GM23338 (cell line): ENCODE results near the gene HLA-DQB2. TPM values are rescaled to one million over a fixed set of nuclear protein-coding genes. Genes with fewer than 3 reads are reported as not detected.

Source experiments
- ATAC-seq: fragments of 200-7000 bp; cut with Tn5 transposase; 3 replicates; pipeline ENCODE4 v1.9.1; 2020
- DNase-seq: peaks from one replicate; pipeline ENCODE4 v3.0.0-alpha.2; 2015; ENCODE audit warnings: low spot score
- H2AFZ ChIP-seq: fragments of 200-600 bp; sonication (generic); 2 replicates; pipeline ENCODE4 v1.8.0; 2016; ENCODE audit warnings: antibody characterized with exemption, mild to moderate bottlenecking, moderate library complexity
- H3F3A ChIP-seq: fragments of 200-600 bp; sonication (generic); replicated peaks from 2 replicates; pipeline ENCODE4 v1.8.0; 2017; ENCODE audit warnings: antibody characterized with exemption, mixed run types, low read depth
- H3K27ac ChIP-seq: fragments of 200-600 bp; sonication (generic); 2 replicates; pipeline ENCODE4 v1.6.1; 2016; ENCODE audit warnings: low read depth
- H3K27me3 ChIP-seq: fragments of 200-600 bp; sonication (generic); 2 replicates; pipeline ENCODE4 v1.8.0; 2016; ENCODE audit warnings: mild to moderate bottlenecking, mixed run types, moderate library complexity; ENCODE audit not compliant: insufficient read depth
- H3K36me3 ChIP-seq: fragments of 200-600 bp; sonication (generic); 2 replicates; pipeline ENCODE4 v1.8.0; 2016; ENCODE audit warnings: mild to moderate bottlenecking; ENCODE audit not compliant: insufficient read depth
- H3K4me1 ChIP-seq: fragments of 200-600 bp; sonication (generic); 2 replicates; pipeline ENCODE4 v1.8.0; 2016; ENCODE audit warnings: mild to moderate bottlenecking, moderate library complexity; ENCODE audit not compliant: insufficient read depth
- H3K4me2 ChIP-seq: fragments of 200-600 bp; sonication (generic); 2 replicates; pipeline ENCODE4 v1.7.1; 2017; ENCODE audit warnings: mixed run types
- H3K4me3 ChIP-seq: fragments of 200-600 bp; sonication (generic); 2 replicates; pipeline ENCODE4 v1.6.1; 2016; ENCODE audit warnings: mixed run types
- H3K79me2 ChIP-seq: fragments of 200-600 bp; sonication (generic); replicated peaks from 2 replicates; pipeline ENCODE4 v1.8.0; 2017; ENCODE audit warnings: mild to moderate bottlenecking; ENCODE audit not compliant: insufficient read depth
- H3K9me2 ChIP-seq: fragments of 200-600 bp; sonication (generic); 2 replicates; pipeline ENCODE4 v1.8.0; 2017; ENCODE audit not compliant: insufficient read depth
- H4K20me1 ChIP-seq: fragments of 200-600 bp; sonication (generic); replicated peaks from 2 replicates; pipeline ENCODE4 v1.8.0; 2017; ENCODE audit warnings: mild to moderate bottlenecking; ENCODE audit not compliant: insufficient read depth
- H3K27ac Mint-ChIP-seq: 2 replicates; pipeline ENCODE4 v1.8.0; 2020; ENCODE audit warnings: inconsistent platforms, mild to moderate bottlenecking, moderate library complexity, mixed read lengths
- H3K27me3 Mint-ChIP-seq: 3 replicates; pipeline ENCODE4 v1.8.0; 2022; ENCODE audit warnings: low read depth, mild to moderate bottlenecking, moderate library complexity, mixed read lengths, inconsistent platforms; ENCODE audit not compliant: insufficient read depth, poor library complexity
- H3K36me3 Mint-ChIP-seq: 3 replicates; pipeline ENCODE4 v1.8.0; 2021; ENCODE audit warnings: low read depth, mild to moderate bottlenecking, inconsistent platforms, moderate library complexity, mixed read lengths
- H3K4me1 Mint-ChIP-seq: 3 replicates; pipeline ENCODE4 v1.8.0; 2020; ENCODE audit warnings: mild to moderate bottlenecking, inconsistent platforms, mixed read lengths
- H3K4me3 Mint-ChIP-seq: 3 replicates; pipeline ENCODE4 v1.8.0; 2021; ENCODE audit warnings: moderate library complexity, mild to moderate bottlenecking, inconsistent platforms, mixed read lengths
- H3K9me3 Mint-ChIP-seq: 3 replicates; pipeline ENCODE4 v1.8.0; 2020; ENCODE audit warnings: moderate library complexity, mild to moderate bottlenecking, inconsistent platforms, mixed read lengths
- CREB1 ChIP-seq: fragments of 250-450 bp; sonication (Bioruptor Pico); IDR thresholded peaks from 2 replicates; pipeline ENCODE4 v1.5.0; 2020; ENCODE audit warnings: low read depth, mild to moderate bottlenecking, moderate library complexity
- JUNB ChIP-seq: IDR thresholded peaks from one replicate; pipeline ENCODE4 v1.6.1; 2016; ENCODE audit warnings: antibody characterized with exemption; ENCODE audit not compliant: unreplicated experiment
- NANOG ChIP-seq: IDR thresholded peaks from 2 replicates; pipeline ENCODE4 v1.6.1; 2016; ENCODE audit warnings: antibody characterized with exemption, borderline replicate concordance
- REST ChIP-seq: IDR thresholded peaks from one replicate; pipeline ENCODE4 v1.6.1; 2018; ENCODE audit warnings: antibody characterized with exemption; ENCODE audit not compliant: unreplicated experiment
- STAT1 ChIP-seq: IDR thresholded peaks from one replicate; pipeline ENCODE4 v1.6.1; 2016; ENCODE audit warnings: antibody characterized with exemption; ENCODE audit not compliant: unreplicated experiment
- ZNF114 ChIP-seq: fragments of 250-450 bp; sonication (Bioruptor Pico); IDR thresholded peaks from 2 replicates; pipeline ENCODE4 v1.5.0; 2020; ENCODE audit warnings: mild to moderate bottlenecking, moderate library complexity
- polyA plus RNA-seq: library from polyadenylated mRNA; unstranded; fragments of >200 nt; fragmentation: Nextera tagmentation; extraction: Ambion mirVana; gene quantifications from 2 replicates; pipeline ENCODE4 v1.2.1, GENCODE V29; 2016
- total RNA-seq: library from RNA; depleted of rRNA; stranded (reverse); fragments of >200 nt; shearing (Covaris generic); gene quantifications from 2 replicates; pipeline ENCODE4 v1.2.3, GENCODE V29; 2014
- TF ChIP-seq, protein P1 (sequence below): IDR thresholded peaks from 2 replicates; pipeline ENCODE4 v1.6.1; 2016; ENCODE audit warnings: antibody characterized with exemption
- TF ChIP-seq, protein P2 (sequence below): fragments of 250-450 bp; sonication (Bioruptor Pico); IDR thresholded peaks from 2 replicates; pipeline ENCODE4 v1.5.0; 2020; ENCODE audit warnings: mild to moderate bottlenecking, moderate library complexity

The HLA-DQB2 gene
- total and polyA plus RNA-seq, 2 experiments from 2014 or later: not detected

DNA sequence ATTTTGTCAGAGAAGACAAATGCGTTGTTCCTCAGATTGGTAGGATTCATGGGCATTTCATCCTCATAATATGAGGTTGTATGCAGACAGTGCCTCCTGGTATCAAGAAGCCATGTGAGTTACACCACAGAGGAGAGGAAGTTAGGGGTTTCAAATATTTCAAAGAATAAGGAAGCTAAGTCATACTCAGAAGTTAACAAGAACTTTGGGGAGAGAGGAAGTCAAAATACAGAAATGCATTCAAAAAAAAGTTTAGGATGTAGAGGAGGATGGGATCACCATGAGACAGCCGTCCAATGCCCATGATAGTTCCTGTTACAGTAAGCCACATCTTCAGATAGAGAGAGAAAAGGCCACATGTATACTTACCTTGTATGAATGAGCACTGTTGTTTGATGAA lies 31.2 kb upstream of the HLA-DQB2 start:
- no peak overlapping the region for H2AFZ ChIP-seq
- H3K79me2 ChIP-seq: no peaks in the 10 kb centered on the region
- Mint-ChIP-seq H3K4me3 (no peak overlapping the region), H3K9me3 (peaks cover 12% of the 10 kb centered on the region), H3K36me3 (peaks cover 3% of the 10 kb centered on the region), H3K27me3 (peaks cover 7% of the 10 kb centered on the region), H3K27ac (no peak overlapping the region), H3K4me1 (peaks cover 14% of the 10 kb centered on the region; the same call in 2 of the 3 replicates)
- H3K27me3 ChIP-seq: no peaks in the 10 kb centered on the region
- no peak overlapping the region for H3K4me2 ChIP-seq
- TF ChIP-seq CREB1 (CRISPR knock-in tag) (no peak), REST (no peak), JUNB (no peak), NANOG (no peak)
- TF ChIP-seq, protein P1, sequence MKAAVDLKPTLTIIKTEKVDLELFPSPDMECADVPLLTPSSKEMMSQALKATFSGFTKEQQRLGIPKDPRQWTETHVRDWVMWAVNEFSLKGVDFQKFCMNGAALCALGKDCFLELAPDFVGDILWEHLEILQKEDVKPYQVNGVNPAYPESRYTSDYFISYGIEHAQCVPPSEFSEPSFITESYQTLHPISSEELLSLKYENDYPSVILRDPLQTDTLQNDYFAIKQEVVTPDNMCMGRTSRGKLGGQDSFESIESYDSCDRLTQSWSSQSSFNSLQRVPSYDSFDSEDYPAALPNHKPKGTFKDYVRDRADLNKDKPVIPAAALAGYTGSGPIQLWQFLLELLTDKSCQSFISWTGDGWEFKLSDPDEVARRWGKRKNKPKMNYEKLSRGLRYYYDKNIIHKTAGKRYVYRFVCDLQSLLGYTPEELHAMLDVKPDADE: no peak
- H3K36me3 ChIP-seq: no peaks in the 10 kb centered on the region
- no peak overlapping the region for H3K4me3 ChIP-seq
- no peaks in the 10 kb centered on the region for H4K20me1 ChIP-seq
- ATAC-seq: no peak
- no peak overlapping the region for H3K27ac ChIP-seq
- 0 out of 2 replicates have a peak, but pooled peaks cover 4% of the 10 kb centered on the region for H3K4me1 ChIP-seq
- no peak for DNase-seq
- H3F3A ChIP-seq: no peaks in the 10 kb centered on the region
- H3K9me2 ChIP-seq: no peaks in the 10 kb centered on the region

DNA sequence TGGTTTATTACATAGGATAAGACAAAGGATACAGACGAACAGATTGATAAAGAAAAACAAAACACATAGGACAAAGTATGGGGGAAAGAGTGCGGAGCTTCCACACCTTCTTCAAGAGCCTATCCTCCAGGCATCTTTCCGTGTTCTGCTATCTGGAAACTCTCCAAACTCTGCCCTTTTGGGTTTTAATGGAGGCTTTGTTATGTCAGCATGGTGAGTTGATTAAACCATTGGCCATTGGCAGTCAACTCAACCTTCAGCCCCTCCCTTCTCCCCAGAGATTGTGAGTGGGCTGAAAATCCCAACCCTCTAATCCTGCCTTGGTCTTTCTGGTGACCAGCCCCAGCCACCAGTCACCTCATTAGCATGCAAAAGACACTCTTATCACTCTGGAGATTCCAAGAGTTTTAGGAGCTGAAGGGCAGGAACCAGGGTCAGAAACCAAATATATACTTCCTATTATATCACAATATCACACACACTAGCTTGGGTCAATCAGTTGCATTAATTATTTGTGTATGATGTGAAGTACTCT lies 29.6 kb upstream of the HLA-DQB2 start:
- H3K9me2 ChIP-seq: no peaks in the 10 kb centered on the region
- H3K9me3 Mint-ChIP-seq: no peaks in the 10 kb centered on the region
- TF ChIP-seq STAT1: no peak
- TF ChIP-seq, protein P2, sequence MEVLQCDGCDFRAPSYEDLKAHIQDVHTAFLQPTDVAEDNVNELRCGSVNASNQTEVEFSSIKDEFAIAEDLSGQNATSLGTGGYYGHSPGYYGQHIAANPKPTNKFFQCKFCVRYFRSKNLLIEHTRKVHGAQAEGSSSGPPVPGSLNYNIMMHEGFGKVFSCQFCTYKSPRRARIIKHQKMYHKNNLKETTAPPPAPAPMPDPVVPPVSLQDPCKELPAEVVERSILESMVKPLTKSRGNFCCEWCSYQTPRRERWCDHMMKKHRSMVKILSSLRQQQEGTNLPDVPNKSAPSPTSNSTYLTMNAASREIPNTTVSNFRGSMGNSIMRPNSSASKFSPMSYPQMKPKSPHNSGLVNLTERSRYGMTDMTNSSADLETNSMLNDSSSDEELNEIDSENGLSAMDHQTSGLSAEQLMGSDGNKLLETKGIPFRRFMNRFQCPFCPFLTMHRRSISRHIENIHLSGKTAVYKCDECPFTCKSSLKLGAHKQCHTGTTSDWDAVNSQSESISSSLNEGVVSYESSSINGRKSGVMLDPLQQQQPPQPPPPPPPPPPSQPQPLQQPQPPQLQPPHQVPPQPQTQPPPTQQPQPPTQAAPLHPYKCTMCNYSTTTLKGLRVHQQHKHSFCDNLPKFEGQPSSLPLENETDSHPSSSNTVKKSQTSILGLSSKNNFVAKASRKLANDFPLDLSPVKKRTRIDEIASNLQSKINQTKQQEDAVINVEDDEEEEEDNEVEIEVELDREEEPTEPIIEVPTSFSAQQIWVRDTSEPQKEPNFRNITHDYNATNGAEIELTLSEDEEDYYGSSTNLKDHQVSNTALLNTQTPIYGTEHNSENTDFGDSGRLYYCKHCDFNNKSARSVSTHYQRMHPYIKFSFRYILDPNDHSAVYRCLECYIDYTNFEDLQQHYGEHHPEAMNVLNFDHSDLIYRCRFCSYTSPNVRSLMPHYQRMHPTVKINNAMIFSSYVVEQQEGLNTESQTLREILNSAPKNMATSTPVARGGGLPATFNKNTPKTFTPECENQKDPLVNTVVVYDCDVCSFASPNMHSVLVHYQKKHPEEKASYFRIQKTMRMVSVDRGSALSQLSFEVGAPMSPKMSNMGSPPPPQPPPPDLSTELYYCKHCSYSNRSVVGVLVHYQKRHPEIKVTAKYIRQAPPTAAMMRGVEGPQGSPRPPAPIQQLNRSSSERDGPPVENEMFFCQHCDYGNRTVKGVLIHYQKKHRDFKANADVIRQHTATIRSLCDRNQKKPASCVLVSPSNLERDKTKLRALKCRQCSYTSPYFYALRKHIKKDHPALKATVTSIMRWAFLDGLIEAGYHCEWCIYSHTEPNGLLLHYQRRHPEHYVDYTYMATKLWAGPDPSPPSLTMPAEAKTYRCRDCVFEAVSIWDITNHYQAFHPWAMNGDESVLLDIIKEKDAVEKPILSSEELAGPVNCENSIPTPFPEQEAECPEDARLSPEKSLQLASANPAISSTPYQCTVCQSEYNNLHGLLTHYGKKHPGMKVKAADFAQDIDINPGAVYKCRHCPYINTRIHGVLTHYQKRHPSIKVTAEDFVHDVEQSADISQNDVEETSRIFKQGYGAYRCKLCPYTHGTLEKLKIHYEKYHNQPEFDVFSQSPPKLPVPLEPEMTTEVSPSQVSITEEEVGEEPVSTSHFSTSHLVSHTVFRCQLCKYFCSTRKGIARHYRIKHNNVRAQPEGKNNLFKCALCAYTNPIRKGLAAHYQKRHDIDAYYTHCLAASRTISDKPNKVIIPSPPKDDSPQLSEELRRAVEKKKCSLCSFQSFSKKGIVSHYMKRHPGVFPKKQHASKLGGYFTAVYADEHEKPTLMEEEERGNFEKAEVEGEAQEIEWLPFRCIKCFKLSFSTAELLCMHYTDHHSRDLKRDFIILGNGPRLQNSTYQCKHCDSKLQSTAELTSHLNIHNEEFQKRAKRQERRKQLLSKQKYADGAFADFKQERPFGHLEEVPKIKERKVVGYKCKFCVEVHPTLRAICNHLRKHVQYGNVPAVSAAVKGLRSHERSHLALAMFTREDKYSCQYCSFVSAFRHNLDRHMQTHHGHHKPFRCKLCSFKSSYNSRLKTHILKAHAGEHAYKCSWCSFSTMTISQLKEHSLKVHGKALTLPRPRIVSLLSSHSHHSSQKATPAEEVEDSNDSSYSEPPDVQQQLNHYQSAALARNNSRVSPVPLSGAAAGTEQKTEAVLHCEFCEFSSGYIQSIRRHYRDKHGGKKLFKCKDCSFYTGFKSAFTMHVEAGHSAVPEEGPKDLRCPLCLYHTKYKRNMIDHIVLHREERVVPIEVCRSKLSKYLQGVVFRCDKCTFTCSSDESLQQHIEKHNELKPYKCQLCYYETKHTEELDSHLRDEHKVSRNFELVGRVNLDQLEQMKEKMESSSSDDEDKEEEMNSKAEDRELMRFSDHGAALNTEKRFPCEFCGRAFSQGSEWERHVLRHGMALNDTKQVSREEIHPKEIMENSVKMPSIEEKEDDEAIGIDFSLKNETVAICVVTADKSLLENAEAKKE: no peak
- no peak for TF ChIP-seq ZNF114 (CRISPR knock-in tag)
- no peak for TF ChIP-seq NANOG

More for the DNA sequence above, 29.6 kb upstream of the HLA-DQB2 start:
- Histone ChIP-seq H3K79me2 (no peaks in the 10 kb centered on the region), H3K4me3 (no peak overlapping the region), H3K4me1 (0 out of 2 replicates have a peak, but pooled peaks cover 4% of the 10 kb centered on the region), H3K27me3 (no peaks in the 10 kb centered on the region), H4K20me1 (no peaks in the 10 kb centered on the region), H3K27ac (no peak overlapping the region), H3F3A (no peaks in the 10 kb centered on the region), H3K36me3 (no peaks in the 10 kb centered on the region), H2AFZ (no peak overlapping the region), H3K4me2 (no peak overlapping the region)
- ATAC-seq: no peak
- Mint-ChIP-seq H3K4me1 (peaks cover 14% of the 10 kb centered on the region; the same call in 2 of the 3 replicates), H3K27ac (no peak overlapping the region), H3K4me3 (no peak overlapping the region), H3K27me3 (peaks cover 5% of the 10 kb centered on the region), H3K36me3 (no peaks in the 10 kb centered on the region; the same call in 2 of the 3 replicates)
- DNase-seq: peak; percentile 8
